ENCODE measurements around the gene UCHL3. TPM values are rescaled to one million over a fixed set of nuclear protein-coding genes. Genes with fewer than 3 reads are reported as not detected.

UCHL3 gene
- total RNA-seq, 1 donor from 2014 or later: 23.2 TPM

GRCh38 chr13:75554981-75555380 is 5.4 kb downstream of the UCHL3 start:
- no peaks in the 10 kb centered on the region for H3K27me3 ChIP-seq (ENCODE audit: low read depth)
- DNase-seq: no peak
- H3K4me3 ChIP-seq: no peak overlapping the region
- TF ChIP-seq CTCF (IDR thresholded peaks at IDR 0.05; ENCODE audit: borderline replicate concordance): no peak
- peaks cover 24% of the 10 kb centered on the region for H3K4me1 ChIP-seq
- no peak overlapping the region for H3K27ac ChIP-seq (replicated peaks)
- peaks cover 10% of the 10 kb centered on the region for H3K36me3 ChIP-seq
- intact Hi-C loops (cut with micrococcal nuclease): no loop called here
- H3K9me3 ChIP-seq (replicated peaks): no peaks in the 10 kb centered on the region

- Histone ChIP-seq H3K27ac (replicated peaks) (no peak overlapping the region), H3K27me3 (ENCODE audit: low read depth) (no peaks in the 10 kb centered on the region), H3K4me1 (peaks cover 16% of the 10 kb centered on the region), H3K4me3 (no peak overlapping the region), H3K9me3 (replicated peaks) (no peaks in the 10 kb centered on the region), H3K36me3 (peaks cover 12% of the 10 kb centered on the region)
- no peak for DNase-seq
- no peak for TF ChIP-seq CTCF (IDR thresholded peaks at IDR 0.05; ENCODE audit: borderline replicate concordance)
- intact Hi-C loops (cut with micrococcal nuclease): no loop called here
Measured at GRCh38 chr13:75555836-75556235, 6.2 kb downstream of the UCHL3 start.

- Histone ChIP-seq H3K27ac (replicated peaks) (no peak overlapping the region), H3K4me3 (no peak overlapping the region), H3K4me1 (peaks cover 12% of the 10 kb centered on the region), H3K9me3 (replicated peaks) (no peaks in the 10 kb centered on the region), H3K27me3 (ENCODE audit: low read depth) (no peaks in the 10 kb centered on the region), H3K36me3 (peaks cover 15% of the 10 kb centered on the region)
- intact Hi-C loops (cut with micrococcal nuclease): no loop called here
- no peak for DNase-seq
- TF ChIP-seq CTCF (IDR thresholded peaks at IDR 0.05; ENCODE audit: borderline replicate concordance): no peak
Measured at GRCh38 chr13:75556961-75557360, 7.4 kb downstream of the UCHL3 start.

GRCh38 chr13:75558145-75558840 is 8.7 kb downstream of the UCHL3 start:
- Histone ChIP-seq H3K9me3 (replicated peaks) (no peaks in the 10 kb centered on the region), H3K27ac (replicated peaks) (no peak overlapping the region)
- no peak for TF ChIP-seq CTCF (IDR thresholded peaks at IDR 0.05; ENCODE audit: borderline replicate concordance)

GRCh38 chr13:75566658-75567057 is 17.1 kb downstream of the UCHL3 start:
- Histone ChIP-seq H3K27ac (replicated peaks) (no peak overlapping the region), H3K9me3 (replicated peaks) (no peaks in the 10 kb centered on the region), H3K36me3 (peaks cover 55% of the 10 kb centered on the region), H3K4me1 (no peaks in the 10 kb centered on the region), H3K27me3 (ENCODE audit: low read depth) (no peaks in the 10 kb centered on the region), H3K4me3 (no peak overlapping the region)
- intact Hi-C loops (cut with micrococcal nuclease): no loop called here
- TF ChIP-seq CTCF (IDR thresholded peaks at IDR 0.05; ENCODE audit: borderline replicate concordance): peak; percentile 20
- DNase-seq: no peak

More at GRCh38 chr13:75558145-75558840, 8.7 kb downstream of the UCHL3 start:
- H3K4me3 ChIP-seq: no peak overlapping the region
- H3K27me3 ChIP-seq (ENCODE audit: low read depth): no peaks in the 10 kb centered on the region
- intact Hi-C loops (cut with micrococcal nuclease): no loop called here
- DNase-seq: no peak
- H3K36me3 ChIP-seq: peaks cover 19% of the 10 kb centered on the region
- H3K4me1 ChIP-seq: peaks cover 12% of the 10 kb centered on the region
